Gastroesophageal sphincter (tissue), 3 donors: ENCODE data around the gene DIP2C.

Source experiments
- CTCF ChIP-seq, 4 experiments: fragments of 200-600 bp in 2 of 4; fragments of 450-650 bp in 2 of 4; sonication (generic) in 1 of 4; IDR thresholded peaks; one replicate each; pipeline ENCODE4 v1.5.1; 2017 to 2019; ENCODE audit warnings: antibody characterized with exemption in 4 of 4, mild to moderate bottlenecking in 2 of 4, moderate library complexity in 2 of 4
- EP300 ChIP-seq: sonication (generic); formaldehyde crosslinking; IDR thresholded peaks from one replicate; pipeline ENCODE4 v1.6.1; 2017; ENCODE audit warnings: antibody characterized with exemption, mild to moderate bottlenecking
- POLR2A ChIP-seq, 2 donors: fragments of 450-650 bp; IDR thresholded peaks; one replicate each; pipeline ENCODE4 v1.6.1; 2017; ENCODE audit warnings: antibody characterized with exemption in 2 of 2, mild to moderate bottlenecking in 2 of 2, moderate library complexity in 1 of 2

DNA sequence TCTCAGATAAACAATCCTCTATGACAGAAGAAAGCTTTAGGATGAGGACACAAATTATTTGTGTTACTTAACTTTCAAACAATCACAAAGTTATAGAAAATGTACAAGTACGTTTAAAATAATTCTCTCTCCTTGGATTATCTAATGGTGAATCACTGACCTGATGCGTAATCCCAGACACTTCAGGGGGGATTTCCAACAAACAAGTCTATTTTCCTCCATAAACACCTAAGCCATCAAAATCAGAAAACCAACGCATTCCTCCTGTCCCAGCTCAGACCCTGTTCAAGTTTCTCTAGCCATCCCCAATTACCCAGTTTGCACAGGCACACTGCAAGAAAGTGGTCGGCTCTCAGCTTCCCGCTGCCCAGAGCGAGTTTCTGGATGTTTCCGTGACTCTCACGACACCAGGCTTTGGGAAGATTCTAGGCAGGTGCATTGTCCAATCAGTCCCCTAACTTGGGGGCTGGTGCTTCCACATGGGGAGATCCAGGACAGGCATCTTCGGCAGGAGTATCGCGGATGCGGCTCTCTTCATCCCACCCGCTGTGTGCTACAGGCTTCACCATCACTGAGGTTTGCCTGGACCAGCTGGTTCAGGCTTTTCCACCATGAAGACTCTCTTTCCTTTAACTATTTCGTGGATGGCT, 354.2 kb downstream of the DIP2C start:
- no peak for TF ChIP-seq CTCF (IDR thresholded peaks at IDR 0.05)
- TF ChIP-seq POLR2A (IDR thresholded peaks at IDR 0.05) = no peak
- no peak for TF ChIP-seq EP300
